ENCODE data around the gene SOWAHD.
"Not testable (repeated sequence)": the region's sequence is repeated elsewhere in the genome, so short reads cannot be mapped to it uniquely, and the experiment has no call there.

DNA sequence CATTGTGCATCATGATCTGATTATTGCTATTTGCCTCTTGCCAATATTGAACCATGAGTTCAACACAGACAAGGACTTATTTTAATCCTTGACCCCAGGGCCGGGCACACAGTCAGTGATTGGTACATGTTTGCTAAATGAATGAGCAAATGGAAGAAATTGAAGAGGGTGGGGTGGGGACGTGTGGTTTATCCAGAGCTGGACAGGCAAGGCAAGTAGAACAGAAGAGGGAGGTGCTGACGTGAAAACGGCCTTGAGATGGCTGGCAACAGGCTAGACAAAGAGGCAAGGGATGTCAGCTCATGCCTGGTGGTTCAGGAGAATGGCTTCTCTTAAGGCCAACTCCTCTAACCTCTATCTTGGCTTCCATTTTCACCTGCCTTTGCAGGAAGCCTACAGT lies 50.1 kb downstream of the SOWAHD start:
- TF ChIP-seq EP300, POLR2A, POLR2AphosphoS5 (IDR thresholded peaks at IDR 0.05): not testable (repeated sequence)
- TF ChIP-seq, protein P1, sequence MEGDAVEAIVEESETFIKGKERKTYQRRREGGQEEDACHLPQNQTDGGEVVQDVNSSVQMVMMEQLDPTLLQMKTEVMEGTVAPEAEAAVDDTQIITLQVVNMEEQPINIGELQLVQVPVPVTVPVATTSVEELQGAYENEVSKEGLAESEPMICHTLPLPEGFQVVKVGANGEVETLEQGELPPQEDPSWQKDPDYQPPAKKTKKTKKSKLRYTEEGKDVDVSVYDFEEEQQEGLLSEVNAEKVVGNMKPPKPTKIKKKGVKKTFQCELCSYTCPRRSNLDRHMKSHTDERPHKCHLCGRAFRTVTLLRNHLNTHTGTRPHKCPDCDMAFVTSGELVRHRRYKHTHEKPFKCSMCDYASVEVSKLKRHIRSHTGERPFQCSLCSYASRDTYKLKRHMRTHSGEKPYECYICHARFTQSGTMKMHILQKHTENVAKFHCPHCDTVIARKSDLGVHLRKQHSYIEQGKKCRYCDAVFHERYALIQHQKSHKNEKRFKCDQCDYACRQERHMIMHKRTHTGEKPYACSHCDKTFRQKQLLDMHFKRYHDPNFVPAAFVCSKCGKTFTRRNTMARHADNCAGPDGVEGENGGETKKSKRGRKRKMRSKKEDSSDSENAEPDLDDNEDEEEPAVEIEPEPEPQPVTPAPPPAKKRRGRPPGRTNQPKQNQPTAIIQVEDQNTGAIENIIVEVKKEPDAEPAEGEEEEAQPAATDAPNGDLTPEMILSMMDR (IDR thresholded peaks at IDR 0.05), result not testable (repeated sequence)

Data from gastroesophageal sphincter (tissue), 3 donors.